Urinary bladder (tissue), 4 donors: ENCODE measurements around the gene ZNF516. TPM values are rescaled to one million over a fixed set of nuclear protein-coding genes. Genes with fewer than 3 reads are reported as not detected.

Source experiments
- DNase-seq: peaks from one replicate; pipeline ENCODE4 v3.0.0-alpha.2; 2015; ENCODE audit errors: extremely low spot score
- H3K27ac ChIP-seq: one replicate; pipeline ENCODE4 v1.5.1; 2013; ENCODE audit warnings: low read depth, mild to moderate bottlenecking, moderate library complexity
- H3K36me3 ChIP-seq: one replicate; pipeline ENCODE4 v1.6.1; 2013; ENCODE audit warnings: mild to moderate bottlenecking, moderate library complexity; ENCODE audit not compliant: insufficient read depth
- H3K4me1 ChIP-seq: one replicate; pipeline ENCODE4 v1.6.1; 2013; ENCODE audit warnings: mild to moderate bottlenecking, moderate library complexity; ENCODE audit not compliant: insufficient read depth
- H3K4me3 ChIP-seq: one replicate; pipeline ENCODE4 v1.5.1; 2013; ENCODE audit warnings: low read depth, low read length
- WGBS: extraction: QIAGEN DNeasy Blood & Tissue Kit; methylation state at CpG from one replicate; pipeline ENCODE4 v1.1.7; 2013; 5-methylcytosine and 5-hydroxymethylcytosine counted together
- polyA plus RNA-seq: library from polyadenylated mRNA; stranded (reverse); fragments of 200-250 nt; gene quantifications from one replicate; pipeline ENCODE4 v1.2.3, GENCODE V29; 2013
- total RNA-seq: library from RNA; depleted of rRNA; stranded (reverse); fragments of >200 nt; gene quantifications from one replicate; pipeline ENCODE4 v1.2.3, GENCODE V29; 2014
- donor health status: healthy with polysubstance abuse.
- donor health status: healthy.

Gene ZNF516
- total and polyA plus RNA-seq, 2 donors: 16.1 to 30.5 TPM

- no peak for DNase-seq
- Histone ChIP-seq H3K4me3 (no peak overlapping the region), H3K36me3 (peaks cover 3% of the 10 kb centered on the region), H3K27ac (no peak overlapping the region), H3K4me1 (no peaks in the 10 kb centered on the region)
- WGBS: 82% methylated on average over 12 of the region's 12 CpGs
These were observed 120.4 kb downstream of the ZNF516 start for GRCh38 chr18:76374330-76375281.

GRCh38 chr18:76373297-76373696, 121.7 kb downstream of the ZNF516 start:
- Histone ChIP-seq H3K27ac (no peak overlapping the region), H3K4me1 (no peaks in the 10 kb centered on the region), H3K36me3 (no peaks in the 10 kb centered on the region), H3K4me3 (no peak overlapping the region)
- DNase-seq: no peak
- WGBS: 85% methylated on average over 5 of the region's 5 CpGs

GRCh38 chr18:76371301-76372203, 123.5 kb downstream of the ZNF516 start:
- Histone ChIP-seq H3K36me3 (no peaks in the 10 kb centered on the region), H3K27ac (no peak overlapping the region), H3K4me1 (no peaks in the 10 kb centered on the region), H3K4me3 (no peak overlapping the region)
- no peak for DNase-seq
- WGBS: 95% methylated on average over 43 of the region's 43 CpGs

- Histone ChIP-seq H3K4me3 (no peak overlapping the region), H3K4me1 (no peaks in the 10 kb centered on the region), H3K27ac (no peak overlapping the region), H3K36me3 (no peaks in the 10 kb centered on the region)
- DNase-seq: no peak
- WGBS: 95% methylated on average over 10 of the region's 10 CpGs
These were observed 124.4 kb downstream of the ZNF516 start for GRCh38 chr18:76370686-76371085.

- no peak for DNase-seq
- 96% methylated on average over 12 of the region's 12 CpGs for whole genome bisulfite sequencing
These were observed 124.8 kb downstream of the ZNF516 start for GRCh38 chr18:76370201-76370600.

GRCh38 chr18:76369791-76370190, 125.3 kb downstream of the ZNF516 start:
- no peak overlapping the region for H3K4me3 ChIP-seq
- 99% methylated on average over 11 of the region's 11 CpGs for WGBS
- no peaks in the 10 kb centered on the region for H3K36me3 ChIP-seq
- no peak for DNase-seq
- no peaks in the 10 kb centered on the region for H3K4me1 ChIP-seq
- no peak overlapping the region for H3K27ac ChIP-seq

More at GRCh38 chr18:76370201-76370600, 124.8 kb downstream of the ZNF516 start:
- no peaks in the 10 kb centered on the region for H3K4me1 ChIP-seq
- H3K27ac ChIP-seq: no peak overlapping the region
- no peaks in the 10 kb centered on the region for H3K36me3 ChIP-seq
- H3K4me3 ChIP-seq: no peak overlapping the region

GRCh38 chr18:76368976-76369375, 126.1 kb downstream of the ZNF516 start:
- no peaks in the 10 kb centered on the region for H3K36me3 ChIP-seq
- H3K27ac ChIP-seq: no peak overlapping the region
- WGBS: 92% methylated on average over 5 of the region's 5 CpGs
- no peak for DNase-seq
- H3K4me1 ChIP-seq: no peaks in the 10 kb centered on the region
- H3K4me3 ChIP-seq: no peak overlapping the region

- Histone ChIP-seq H3K36me3 (no peaks in the 10 kb centered on the region), H3K4me1 (no peaks in the 10 kb centered on the region), H3K4me3 (no peak overlapping the region), H3K27ac (no peak overlapping the region)
- WGBS: 80% methylated on average over 3 of the region's 3 CpGs
- DNase-seq: no peak
These were observed 126.8 kb downstream of the ZNF516 start for GRCh38 chr18:76368271-76368670.

GRCh38 chr18:76367168-76368125, 127.6 kb downstream of the ZNF516 start:
- WGBS: 94% methylated on average over 20 of the region's 20 CpGs
- DNase-seq: no peak
- Histone ChIP-seq H3K36me3 (no peaks in the 10 kb centered on the region), H3K27ac (no peak overlapping the region), H3K4me1 (no peaks in the 10 kb centered on the region), H3K4me3 (no peak overlapping the region)

GRCh38 chr18:76365561-76365960, 129.5 kb downstream of the ZNF516 start:
- Histone ChIP-seq H3K4me3 (no peak overlapping the region), H3K27ac (no peak overlapping the region), H3K36me3 (no peaks in the 10 kb centered on the region), H3K4me1 (no peaks in the 10 kb centered on the region)
- WGBS: 94% methylated on average over 10 of the region's 10 CpGs
- DNase-seq: no peak

- no peak for DNase-seq
- H3K4me3 ChIP-seq: no peak overlapping the region
- 89% methylated on average over 14 of the region's 14 CpGs for WGBS
- H3K4me1 ChIP-seq: no peaks in the 10 kb centered on the region
- H3K27ac ChIP-seq: no peak overlapping the region
- H3K36me3 ChIP-seq: no peaks in the 10 kb centered on the region
These were observed 130.5 kb downstream of the ZNF516 start for GRCh38 chr18:76364282-76365259.
